B cell (primary cell): ENCODE data around the gene PRKCH. TPM values are rescaled to one million over a fixed set of nuclear protein-coding genes. Genes with fewer than 3 reads are reported as not detected.

Experiments used
- ATAC-seq: fragments of 200-7000 bp; cut with Tn5 transposase; one replicate; pipeline ENCODE4 v1.10.0; 2021; ENCODE audit warnings: low read depth, mild to moderate bottlenecking, moderate number of reproducible peaks, moderate library complexity
- CTCF ChIA-PET: fragments of 350-600 bp; sonication (Branson Sonifier 250); formaldehyde crosslinking; loops from one replicate; lab custom pipeline; 2021; ENCODE audit warnings: antibody characterized with exemption, inconsistent platforms; lab: Charles Lee
- POLR2A ChIA-PET: fragments of 350-600 bp; sonication (Branson Sonifier 250); formaldehyde crosslinking; loops from one replicate; lab custom pipeline; 2021; ENCODE audit warnings: antibody characterized with exemption; lab: Charles Lee
- DNase-seq: peaks from one replicate; pipeline ENCODE4 v3.0.0; 2013
- H2AFZ ChIP-seq: 2 replicates; pipeline ENCODE4 v1.6.1; 2012; ENCODE audit warnings: mild to moderate bottlenecking, low read depth, low read length; ENCODE audit not compliant: insufficient read depth, poor library complexity, severe bottlenecking
- H3K27ac ChIP-seq, 2 donors: 1 replicate in 1 of 2; 2 replicates in 1 of 2; pipeline ENCODE4 v1.5.1; 2012 to 2013; ENCODE audit warnings: low read length in 2 of 2, mild to moderate bottlenecking in 2 of 2, moderate library complexity in 1 of 2
- H3K27me3 ChIP-seq, 4 experiments: fragments of 200-600 bp in 1 of 4; sonication (generic) in 1 of 4; replicated peaks in 1 of 4; 1 replicate in 2 of 4; 2 replicates in 2 of 4; pipeline versions ENCODE4 v1.6.1 to v1.7.0; 2013 to 2016; ENCODE audit warnings: low read length in 3 of 4, mild to moderate bottlenecking in 2 of 4, mixed read lengths in 1 of 4, moderate library complexity in 1 of 4; ENCODE audit not compliant: insufficient read depth in 4 of 4, control insufficient read depth in 3 of 4; ENCODE audit errors: control extremely low read depth in 1 of 4
- H3K36me3 ChIP-seq, 2 experiments: replicated peaks in 1 of 2; 1 replicate in 1 of 2; 2 replicates in 1 of 2; pipeline versions ENCODE4 v1.6.1 to v1.7.1; 2013; ENCODE audit warnings: low read length in 1 of 2; ENCODE audit not compliant: insufficient read depth in 2 of 2, control insufficient read depth in 1 of 2; ENCODE audit errors: control extremely low read depth in 1 of 2, extremely low read depth in 1 of 2
- H3K4me1 ChIP-seq, 2 donors: fragments of 200-600 bp in 1 of 2; sonication (generic) in 1 of 2; 1 replicate in 1 of 2; 2 replicates in 1 of 2; pipeline versions ENCODE4 v1.5.1 to v1.6.1; 2013 to 2017; ENCODE audit warnings: low read length in 2 of 2; ENCODE audit not compliant: control insufficient read depth in 2 of 2, insufficient read depth in 2 of 2
- H3K4me2 ChIP-seq: replicated peaks from 2 replicates; pipeline ENCODE3; 2012; ENCODE audit warnings: mild to moderate bottlenecking, low read depth, low read length; ENCODE audit not compliant: poor library complexity, severe bottlenecking
- H3K4me3 ChIP-seq, 5 experiments: fragments of 200-600 bp in 1 of 5; sonication (generic) in 1 of 5; 1 replicate in 3 of 5; 2 replicates in 2 of 5; pipeline versions ENCODE4 v1.5.1 to v1.7.0; 2011 to 2016; ENCODE audit warnings: low read length in 4 of 5, mild to moderate bottlenecking in 4 of 5, low read depth in 2 of 5, control low read depth in 1 of 5, moderate library complexity in 1 of 5; ENCODE audit not compliant: insufficient read depth in 1 of 5; ENCODE audit errors: control extremely low read depth in 1 of 5, extremely low read depth in 1 of 5
- H3K79me2 ChIP-seq: fragments of 200-600 bp; sonication (generic); one replicate; pipeline ENCODE4 v1.6.0; 2016; ENCODE audit warnings: low read length; ENCODE audit not compliant: control insufficient read depth, insufficient read depth
- H3K9ac ChIP-seq: fragments of 200-600 bp; sonication (generic); 2 replicates; pipeline ENCODE4 v1.6.1; 2017; ENCODE audit warnings: mild to moderate bottlenecking, low read length, moderate library complexity
- H3K9me3 ChIP-seq, 3 donors: one replicate each; pipeline versions ENCODE4 v1.6.1 to v1.7.1; 2013; ENCODE audit warnings: low read length in 2 of 3; ENCODE audit not compliant: control insufficient read depth in 2 of 3, insufficient read depth in 1 of 3; ENCODE audit errors: control extremely low read depth in 1 of 3
- H4K20me1 ChIP-seq: 2 replicates; pipeline ENCODE4 v1.6.0; 2012; ENCODE audit warnings: mild to moderate bottlenecking, low read length; ENCODE audit not compliant: insufficient read depth, control insufficient read depth, poor library complexity, severe bottlenecking
- H3K27ac Mint-ChIP-seq: one replicate; pipeline ENCODE4 v1.8.0; 2021; ENCODE audit warnings: mixed read lengths
- H3K27me3 Mint-ChIP-seq: one replicate; pipeline ENCODE4 v1.8.0; 2021; ENCODE audit warnings: mixed read lengths
- H3K4me1 Mint-ChIP-seq: one replicate; pipeline ENCODE4 v1.8.0; 2021; ENCODE audit warnings: mixed read lengths
- H3K4me3 Mint-ChIP-seq: one replicate; pipeline ENCODE4 v1.8.0; 2021; ENCODE audit warnings: mixed read lengths
- H3K9me3 Mint-ChIP-seq: one replicate; pipeline ENCODE4 v1.8.0; 2022; ENCODE audit warnings: mixed read lengths; ENCODE audit not compliant: insufficient read depth
- CTCF ChIP-seq: fragments of 200-600 bp; IDR thresholded peaks from one replicate; pipeline ENCODE4 v1.8.0; 2022; ENCODE audit warnings: antibody characterized with exemption, mild to moderate bottlenecking
- EZH2 ChIP-seq: IDR thresholded peaks from 2 replicates; pipeline ENCODE4 v1.6.1; 2012; ENCODE audit warnings: borderline replicate concordance, low read depth, mild to moderate bottlenecking, moderate library complexity, low read length; ENCODE audit not compliant: insufficient read depth, poor library complexity, severe bottlenecking
- WGBS: methylation state at CpG from one replicate; pipeline ENCODE4 v1.1.5; 2013; ENCODE audit warnings: missing lambda C conversion rate; ENCODE audit not compliant: insufficient coverage; 5-methylcytosine and 5-hydroxymethylcytosine counted together
- intact Hi-C: fragments of 100-400 bp; cut with micrococcal nuclease; formaldehyde crosslinking; loops from one replicate; pipeline ENCODE4 v1.10.0; 2022
- polyA plus RNA-seq: library from polyadenylated mRNA; depleted of rRNA; stranded (reverse); fragments of >200 nt; gene quantifications from 2 replicates; pipeline ENCODE4 v1.2.3, GENCODE V29; 2012
- total RNA-seq, 2 donors: library from RNA; stranded (reverse); fragments of 120-200 nt in 1 of 2; gene quantifications; 1 replicate in 1 of 2; 2 replicates in 1 of 2; pipeline versions ENCODE4 v1.2.3 to v1.2.4, GENCODE V29; 2013 to 2022

The PRKCH gene
- total and polyA plus RNA-seq, 2 donors (not counting 1 experiment from before 2014, with no cell fraction given) = 2.0 to 5.0 TPM

- Mint-ChIP-seq H3K4me1 (no peaks in the 10 kb centered on the region), H3K27me3 (peaks cover 16% of the 10 kb centered on the region), H3K9me3 (peaks cover 5% of the 10 kb centered on the region), H3K4me3 (no peak overlapping the region), H3K27ac (no peak overlapping the region)
- Histone ChIP-seq H3K9me3 (peaks cover 0 to 10% (median 0%) of the 10 kb centered on the region in 3 donors), H3K4me3 (no peak overlapping the region), H3K79me2 (no peaks in the 10 kb centered on the region), H2AFZ (no peak overlapping the region), H3K9ac (no peak overlapping the region), H3K36me3 (no peaks in the 10 kb centered on the region), H4K20me1 (no peaks in the 10 kb centered on the region), H3K27me3 (peaks cover 0 to 3% (median 0%) of the 10 kb centered on the region in 4 experiments), H3K4me1 (no peaks in the 10 kb centered on the region), H3K4me2 (no peak overlapping the region), H3K27ac (no peak overlapping the region)
- intact Hi-C loops = no loop called here
- TF ChIP-seq CTCF (no peak), EZH2 (no peak)
- CTCF ChIA-PET = no interaction called here
- POLR2A ChIA-PET = interaction anchor here (0.6 to 0.7 kb wide), 2 partner anchors 369 to 484 kb away, joined by 3 read pairs; no protein-coding TSS in a partner anchor
- no peak for ATAC-seq
- no CpG with 5 or more reads among the region's 2 CpGs for WGBS
- DNase-seq = no peak
Observed at GRCh38 chr14:61430066-61430757, 108.8 kb downstream of the PRKCH start.

GRCh38 chr14:61433169-61433568 is 111.8 kb downstream of the PRKCH start:
- no peak for ATAC-seq
- Histone ChIP-seq H3K4me2 (no peak overlapping the region), H2AFZ (no peak overlapping the region), H3K27ac (no peak overlapping the region), H3K9me3 (peaks cover 0 to 9% (median 0%) of the 10 kb centered on the region in 3 donors), H3K79me2 (no peaks in the 10 kb centered on the region), H3K36me3 (no peaks in the 10 kb centered on the region), H3K4me3 (no peak overlapping the region), H3K27me3 (peaks cover 0 to 5% (median 2%) of the 10 kb centered on the region in 4 experiments), H3K4me1 (no peaks in the 10 kb centered on the region), H3K9ac (no peak overlapping the region), H4K20me1 (no peaks in the 10 kb centered on the region)
- POLR2A ChIA-PET = no interaction called here
- H3K27me3 Mint-ChIP-seq = peaks cover 16% of the 10 kb centered on the region
- no peaks in the 10 kb centered on the region for H3K4me1 Mint-ChIP-seq
- no peak for DNase-seq
- H3K4me3 Mint-ChIP-seq = no peak overlapping the region
- no CpG with 5 or more reads among the region's 1 CpG for WGBS
- no peak overlapping the region for H3K27ac Mint-ChIP-seq
- intact Hi-C loops = no loop called here
- CTCF ChIA-PET = interaction anchor here (0.6 kb wide), 1 partner anchor 86 kb away, joined by 4 read pairs; no protein-coding TSS in a partner anchor
- TF ChIP-seq EZH2 = no peak
- no peak for TF ChIP-seq CTCF
- peaks cover 5% of the 10 kb centered on the region for H3K9me3 Mint-ChIP-seq
